ENCODE results near the gene PRCC.
A peak's percentile ranks its signal among the peaks of the same experiment; 100 is the strongest.

Gene PRCC, protein sequence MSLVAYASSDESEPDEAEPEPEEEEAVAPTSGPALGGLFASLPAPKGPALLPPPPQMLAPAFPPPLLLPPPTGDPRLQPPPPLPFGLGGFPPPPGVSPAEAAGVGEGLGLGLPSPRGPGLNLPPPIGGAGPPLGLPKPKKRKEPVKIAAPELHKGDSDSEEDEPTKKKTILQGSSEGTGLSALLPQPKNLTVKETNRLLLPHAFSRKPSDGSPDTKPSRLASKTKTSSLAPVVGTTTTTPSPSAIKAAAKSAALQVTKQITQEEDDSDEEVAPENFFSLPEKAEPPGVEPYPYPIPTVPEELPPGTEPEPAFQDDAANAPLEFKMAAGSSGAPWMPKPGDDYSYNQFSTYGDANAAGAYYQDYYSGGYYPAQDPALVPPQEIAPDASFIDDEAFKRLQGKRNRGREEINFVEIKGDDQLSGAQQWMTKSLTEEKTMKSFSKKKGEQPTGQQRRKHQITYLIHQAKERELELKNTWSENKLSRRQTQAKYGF

DNA sequence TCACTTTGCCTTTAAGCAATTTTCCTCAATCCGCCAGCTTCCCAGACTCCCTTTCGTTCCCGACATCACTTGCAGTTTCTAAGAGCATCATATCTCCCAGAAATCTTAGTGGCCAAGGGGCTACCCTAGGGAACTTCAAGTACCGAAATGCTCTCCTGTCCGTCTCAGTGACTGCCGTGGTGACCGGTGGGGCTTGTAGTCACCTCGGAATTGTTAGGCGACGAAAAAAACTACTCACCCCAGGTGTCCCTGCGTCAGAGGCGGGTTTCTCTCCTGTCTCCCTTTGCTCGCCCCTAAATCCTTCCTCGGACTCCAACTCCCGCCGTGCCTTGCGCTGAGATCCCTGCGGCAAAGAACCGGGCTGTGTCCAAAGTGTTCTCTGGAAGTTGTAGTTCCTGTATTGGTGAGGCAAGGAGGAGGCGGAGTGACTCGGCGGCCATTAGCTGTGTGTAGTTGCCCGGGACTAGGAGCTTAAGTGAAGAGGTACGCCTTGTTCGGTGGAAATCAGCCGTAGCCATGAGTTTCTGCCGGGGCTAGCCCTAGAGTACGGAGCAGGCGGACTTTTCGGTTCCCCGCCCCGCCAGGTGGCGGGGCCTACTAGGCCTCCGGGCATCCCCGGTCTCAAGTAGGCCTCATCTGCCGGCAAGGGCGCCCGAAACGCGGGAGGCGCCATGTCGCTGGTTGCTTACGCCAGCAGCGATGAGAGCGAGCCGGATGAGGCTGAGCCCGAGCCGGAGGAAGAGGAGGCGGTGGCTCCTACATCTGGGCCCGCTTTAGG lies at the start of gene PRCC:
Gene PRCC (plus strand): TSS at position 435 of the 778 bp plus-strand sequence. CDS start 237 bp downstream, at position 672.
- intact Hi-C loops (cut with DNase I), result loop anchor here (1.0 to 2.0 kb wide), 2 partner anchors 16 to 26 kb away; partner anchors contain the start of genes HDGF and MRPL24
- peak; percentile 97 to 100 (median 100) for DNase-seq

DNA sequence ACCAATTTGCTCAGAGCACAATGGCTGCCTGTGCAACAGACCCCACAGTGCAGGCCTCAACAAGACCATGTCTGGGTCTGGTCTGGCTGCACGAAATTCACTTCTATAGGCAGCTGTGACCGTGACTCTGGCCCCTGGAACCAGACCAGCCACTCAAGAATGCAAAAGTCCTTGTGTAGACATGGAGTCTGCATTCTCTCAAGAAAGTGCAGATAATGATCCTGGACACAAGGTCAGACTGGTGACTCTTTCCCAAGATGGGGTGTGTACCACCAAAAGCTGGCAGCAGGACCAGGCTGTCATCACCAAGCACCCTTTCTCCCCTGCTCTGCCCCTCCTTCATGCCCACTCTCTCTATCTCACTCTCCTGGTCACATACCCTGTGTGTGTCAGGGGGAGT lies 46.2 kb upstream of the PRCC start:
- DNase-seq, result no peak
- intact Hi-C loops (cut with DNase I), result no loop called here

DNA sequence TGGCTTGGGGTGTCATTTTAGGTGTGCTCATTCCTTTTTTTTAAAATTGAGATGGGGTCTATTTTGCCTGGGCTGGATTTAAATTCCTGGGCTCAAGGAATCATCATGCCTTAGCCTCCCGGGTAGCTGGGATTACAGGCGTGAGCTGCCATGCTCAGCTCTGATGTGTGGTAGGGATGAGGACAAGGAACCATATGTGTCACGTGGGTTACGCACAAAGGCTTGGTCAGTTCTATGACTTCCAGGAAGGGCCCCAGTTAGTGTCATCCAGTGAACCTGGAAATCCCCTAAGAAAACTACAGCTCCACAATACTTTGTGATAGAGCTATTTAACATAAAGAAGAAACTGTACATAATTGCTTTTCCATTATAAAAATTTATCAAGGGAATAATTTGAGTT lies 45.8 kb upstream of the PRCC start:
- no peak for DNase-seq
- intact Hi-C loops (cut with DNase I), result no loop called here

DNA sequence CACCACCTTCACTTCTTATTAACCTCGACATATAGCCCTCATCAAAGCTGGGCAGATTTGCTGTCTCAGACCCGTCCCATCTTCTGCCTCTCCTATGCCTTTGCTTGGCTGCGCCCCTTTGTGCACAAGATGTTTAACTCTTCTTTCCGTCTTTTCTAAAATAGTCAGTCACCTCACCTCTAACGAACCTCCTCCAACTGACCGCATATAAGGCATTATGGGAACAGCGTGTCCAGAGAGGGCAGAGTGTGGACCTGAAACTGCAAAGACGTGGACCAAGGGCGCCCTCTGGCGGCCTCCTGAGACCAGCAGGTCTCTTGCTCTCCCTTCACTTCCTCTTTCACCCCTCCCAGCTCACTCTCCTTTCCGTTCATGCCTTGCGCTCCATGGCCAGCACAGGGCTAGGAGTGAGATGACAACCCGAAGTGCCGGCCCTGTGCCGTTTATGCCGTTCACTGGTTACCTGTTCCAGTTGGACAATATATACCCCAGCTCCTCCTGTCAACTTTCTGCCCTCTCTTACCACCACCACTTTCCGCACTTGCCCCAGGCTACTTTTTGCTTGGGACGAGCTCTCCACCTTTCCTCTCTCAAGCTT lies 41.6 kb upstream of the PRCC start:
- peak; percentile 66 to 95 (median 88) for DNase-seq
- intact Hi-C loops (cut with DNase I), result loop anchor here (5.0 kb wide), 1 partner anchor 38 kb away; no protein-coding TSS in a partner anchor

DNA sequence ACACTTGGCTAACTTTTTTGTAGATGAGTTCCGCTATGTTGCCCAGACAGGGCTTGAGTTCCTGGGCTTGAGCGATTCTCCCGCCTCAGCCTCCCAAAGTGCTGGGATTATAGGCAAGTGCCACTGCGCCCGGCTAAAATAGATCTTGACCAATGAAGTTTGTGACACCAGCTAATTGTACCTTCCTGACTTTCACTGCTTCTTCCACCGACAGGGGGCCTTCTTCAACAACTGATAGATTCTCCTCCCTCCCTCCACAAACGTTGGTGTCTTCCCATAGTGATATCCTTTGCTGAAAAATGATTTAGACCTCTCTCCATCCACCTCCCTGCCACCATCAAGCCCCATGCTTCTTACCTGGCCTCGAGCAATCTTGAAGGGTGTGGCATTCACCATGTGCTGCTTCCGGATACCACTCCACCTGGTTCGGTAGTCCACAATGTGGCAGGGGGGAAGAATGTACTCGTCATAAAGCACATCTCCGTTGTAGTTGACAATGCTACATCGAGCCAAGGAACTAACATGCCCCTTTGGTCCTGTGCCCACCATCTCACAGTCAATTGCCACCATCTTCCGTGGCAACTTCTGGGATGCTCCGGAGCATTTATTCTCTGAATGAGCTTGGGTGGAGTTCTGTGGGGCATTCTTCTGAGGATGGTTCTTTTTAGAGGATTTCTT lies 40.6 kb upstream of the PRCC start:
- intact Hi-C loops (cut with DNase I), result loop anchor here (5.0 kb wide), 1 partner anchor 39 kb away; no protein-coding TSS in a partner anchor

DNA sequence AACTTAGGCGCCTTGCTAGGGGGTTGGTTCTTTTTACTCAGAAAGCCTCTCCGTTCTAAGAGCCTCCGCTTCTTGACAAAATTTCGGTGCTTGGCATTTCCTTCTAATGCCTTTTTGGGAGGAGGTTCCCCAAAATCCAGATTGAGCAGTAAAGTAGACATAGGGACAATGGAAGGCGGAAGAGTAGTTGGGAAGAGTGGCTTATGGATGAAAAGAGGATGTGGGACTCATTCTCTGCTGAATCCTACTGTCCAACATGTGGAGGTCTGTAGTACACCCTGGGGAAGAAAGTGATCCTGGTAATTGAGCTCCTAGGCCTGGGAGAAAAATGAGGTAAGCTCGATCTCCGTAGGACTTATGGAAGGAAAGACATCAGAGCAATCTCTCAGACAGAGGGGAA lies 39.8 kb upstream of the PRCC start:
- DNase-seq, result no peak

More for the DNA sequence above, 40.6 kb upstream of the PRCC start:
- DNase-seq, result peak in 24 of 42 donors; percentile 28 to 72 (median 49)

DNA sequence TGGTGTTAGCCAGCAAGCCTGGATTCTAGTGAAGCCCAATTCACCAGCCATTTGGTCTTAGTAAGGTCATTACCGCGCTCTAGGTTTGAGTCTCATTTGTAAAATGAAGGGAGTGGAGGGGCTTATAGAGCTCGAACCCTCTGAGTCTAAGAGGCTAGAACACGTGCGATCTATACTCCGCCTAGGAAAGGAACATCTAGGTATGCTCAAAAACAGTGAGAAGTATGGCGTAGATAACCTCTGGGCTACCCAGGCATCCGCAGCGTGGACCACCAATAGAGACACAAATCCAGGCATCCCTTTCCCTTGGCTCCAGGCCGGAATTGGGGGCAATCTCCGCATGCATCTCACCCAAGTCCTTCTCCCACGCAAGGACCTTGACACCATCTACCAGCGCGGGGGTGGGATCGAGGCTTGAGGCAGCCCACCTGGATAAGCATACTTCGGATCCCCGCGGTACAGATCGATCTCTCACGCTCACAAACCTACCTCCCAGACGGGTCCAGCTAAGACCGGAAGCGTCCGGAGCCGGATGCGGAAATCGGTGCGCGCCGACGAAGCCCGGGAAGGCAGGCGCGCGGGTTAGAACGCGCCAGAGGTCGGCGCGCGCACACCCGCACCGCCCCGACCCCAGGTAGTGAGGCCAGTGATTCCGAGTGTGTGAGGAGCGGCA lies 39.3 kb upstream of the PRCC start, which contains the start of gene METTL25B:
Gene METTL25B (plus strand): TSS at position 544 of the 673 bp plus-strand sequence. CDS start 636 bp downstream, outside the sequence.
- peak; percentile 44 to 91 (median 81) for DNase-seq
- intact Hi-C loops (cut with DNase I), result loop anchor here (5.0 kb wide), 1 partner anchor 41 kb away; no protein-coding TSS in a partner anchor

More for the DNA sequence above, 39.8 kb upstream of the PRCC start:
- intact Hi-C loops (cut with DNase I), result loop anchor here (5.0 kb wide), 1 partner anchor 40 kb away; no protein-coding TSS in a partner anchor

DNA sequence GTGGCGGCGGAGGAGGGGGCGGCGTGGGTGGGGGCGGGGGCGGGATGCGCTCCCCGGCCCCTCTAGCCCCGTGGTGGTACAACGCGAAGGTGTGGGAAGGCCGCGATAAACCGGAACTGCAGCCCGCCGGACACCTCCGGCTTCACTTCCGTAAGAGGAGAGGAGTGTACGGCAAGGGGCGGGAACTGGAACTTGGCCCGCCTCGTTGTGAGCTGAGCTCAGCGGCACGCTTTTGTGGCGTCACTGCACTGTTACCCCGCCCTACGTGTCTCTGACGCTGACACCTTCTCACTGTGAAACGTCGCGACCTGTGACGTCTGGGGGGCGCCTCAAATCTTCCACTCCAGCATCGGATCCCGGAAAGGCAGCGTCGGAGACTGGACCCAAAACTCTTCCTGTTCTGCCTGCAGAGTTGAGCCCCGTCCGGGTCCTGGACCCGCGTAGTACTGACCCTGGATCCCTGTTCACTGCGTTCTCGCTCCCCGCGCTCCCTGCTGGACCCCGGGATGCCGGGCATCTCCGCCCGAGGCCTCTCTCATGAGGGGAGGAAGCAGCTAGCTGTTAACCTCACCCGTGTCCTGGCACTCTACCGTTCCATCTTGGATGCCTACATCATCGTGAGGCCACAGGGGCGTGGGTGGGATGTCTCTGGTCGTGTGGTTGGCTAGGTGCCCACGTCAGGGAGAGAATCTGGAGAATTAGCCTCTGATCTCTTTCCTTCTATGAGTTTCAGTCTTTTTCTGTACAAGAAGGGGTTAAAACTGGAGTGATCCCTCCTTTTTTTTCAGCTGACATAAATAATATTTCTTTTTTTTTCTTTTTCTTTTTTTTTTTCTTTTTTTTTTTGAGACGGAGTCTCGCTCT lies 38.5 kb upstream of the PRCC start, which contains the start of gene ISG20L2:
Gene ISG20L2 (minus strand): TSS at position 168 of the 864 bp plus-strand sequence. CDS start 1,114 bp downstream, outside the sequence.
- intact Hi-C loops (cut with DNase I), result loop anchor here (5.0 kb wide), 1 partner anchor 42 kb away; no protein-coding TSS in a partner anchor
- DNase-seq, result peak; percentile 88 to 99 (median 95)

DNA sequence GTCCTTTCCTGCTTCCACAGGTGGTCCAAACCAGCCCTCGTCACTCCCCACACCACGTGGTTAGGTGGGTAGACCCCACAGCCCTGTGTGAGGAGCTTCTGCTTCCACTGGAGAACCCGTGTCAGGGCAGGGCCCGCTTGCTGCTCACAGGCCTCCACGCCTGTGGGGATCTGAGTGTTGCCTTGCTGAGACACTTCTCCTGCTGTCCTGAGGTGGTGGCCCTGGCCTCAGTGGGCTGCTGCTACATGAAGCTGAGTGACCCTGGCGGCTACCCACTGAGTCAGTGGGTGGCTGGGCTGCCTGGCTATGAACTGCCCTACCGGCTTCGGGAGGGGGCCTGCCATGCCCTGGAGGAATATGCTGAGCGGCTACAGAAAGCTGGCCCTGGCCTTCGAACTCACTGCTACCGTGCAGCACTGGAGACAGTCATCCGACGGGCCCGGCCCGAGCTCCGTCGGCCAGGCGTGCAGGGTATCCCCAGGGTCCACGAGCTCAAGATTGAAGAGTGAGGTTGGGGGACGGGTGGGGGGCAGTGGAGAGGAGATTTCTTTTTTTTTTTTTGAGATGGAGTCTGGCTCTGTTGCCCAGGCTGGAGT lies 33.2 kb upstream of the PRCC start:
- no peak for DNase-seq
- intact Hi-C loops (cut with DNase I), result no loop called here

DNA sequence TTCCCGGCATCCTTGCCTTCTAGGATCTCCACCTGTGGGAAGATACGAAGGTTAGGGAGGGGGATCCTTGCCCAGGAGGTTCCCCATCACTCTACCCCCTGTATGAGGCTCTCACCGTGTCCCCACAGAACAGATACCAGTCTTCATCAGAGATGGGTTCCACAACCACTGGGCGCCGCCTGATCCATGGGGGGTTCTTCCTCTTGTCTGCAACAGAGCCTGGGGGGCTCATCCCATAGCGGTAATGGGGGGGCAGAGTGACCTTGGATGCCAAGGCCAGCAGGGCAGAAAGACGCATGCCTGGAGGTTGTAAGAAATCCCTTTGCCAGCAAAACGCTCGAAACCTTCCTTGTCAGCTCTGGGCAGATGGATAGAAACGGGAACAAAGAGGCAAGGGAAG lies 28.9 kb upstream of the PRCC start:
- intact Hi-C loops (cut with DNase I), result no loop called here
- DNase-seq, result no peak

DNA sequence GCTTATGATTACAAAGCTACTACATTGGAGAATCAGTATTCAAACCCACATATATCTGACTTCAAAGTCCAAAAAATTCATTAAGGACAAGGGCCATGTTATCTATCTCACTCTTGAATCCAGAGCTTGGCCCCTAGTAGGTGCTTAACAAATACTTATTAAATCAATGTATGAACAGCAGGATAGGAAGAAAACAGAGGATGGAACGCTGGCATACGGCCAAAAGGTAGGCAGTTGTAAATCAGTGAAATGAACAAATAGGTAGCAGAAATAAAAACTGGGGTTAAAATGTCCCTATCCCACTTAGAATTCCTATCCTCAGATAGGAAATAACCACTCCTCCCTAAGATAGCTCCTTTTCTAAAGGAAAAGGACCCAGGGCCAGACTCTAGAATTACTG lies 28.4 kb upstream of the PRCC start:
- DNase-seq, result no peak
- intact Hi-C loops (cut with DNase I), result no loop called here

DNA sequence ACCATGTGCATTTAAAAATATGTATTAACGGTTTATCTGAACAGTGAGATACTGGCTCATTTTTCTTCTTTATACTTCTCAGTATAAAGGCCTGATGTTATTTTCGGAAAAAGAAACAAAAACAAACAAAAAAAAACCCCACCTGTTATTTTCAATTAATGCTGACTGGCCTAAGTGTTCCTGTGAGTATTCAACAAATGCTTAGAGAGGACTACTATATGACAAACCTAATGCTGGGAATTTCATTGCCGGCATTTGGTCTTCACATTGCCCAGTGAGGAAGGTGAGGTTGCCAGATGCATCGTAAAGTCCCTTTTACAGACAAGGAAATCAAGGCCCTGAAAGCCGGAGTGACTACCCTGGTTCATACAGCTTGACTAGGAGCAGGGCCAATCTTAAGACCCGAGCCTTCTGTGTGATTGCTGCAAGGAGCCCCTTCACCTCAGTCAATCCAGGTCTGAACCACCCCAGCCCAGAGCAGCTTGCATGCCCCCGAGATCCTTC lies 27.0 kb upstream of the PRCC start:
- intact Hi-C loops (cut with DNase I), result no loop called here

DNA sequence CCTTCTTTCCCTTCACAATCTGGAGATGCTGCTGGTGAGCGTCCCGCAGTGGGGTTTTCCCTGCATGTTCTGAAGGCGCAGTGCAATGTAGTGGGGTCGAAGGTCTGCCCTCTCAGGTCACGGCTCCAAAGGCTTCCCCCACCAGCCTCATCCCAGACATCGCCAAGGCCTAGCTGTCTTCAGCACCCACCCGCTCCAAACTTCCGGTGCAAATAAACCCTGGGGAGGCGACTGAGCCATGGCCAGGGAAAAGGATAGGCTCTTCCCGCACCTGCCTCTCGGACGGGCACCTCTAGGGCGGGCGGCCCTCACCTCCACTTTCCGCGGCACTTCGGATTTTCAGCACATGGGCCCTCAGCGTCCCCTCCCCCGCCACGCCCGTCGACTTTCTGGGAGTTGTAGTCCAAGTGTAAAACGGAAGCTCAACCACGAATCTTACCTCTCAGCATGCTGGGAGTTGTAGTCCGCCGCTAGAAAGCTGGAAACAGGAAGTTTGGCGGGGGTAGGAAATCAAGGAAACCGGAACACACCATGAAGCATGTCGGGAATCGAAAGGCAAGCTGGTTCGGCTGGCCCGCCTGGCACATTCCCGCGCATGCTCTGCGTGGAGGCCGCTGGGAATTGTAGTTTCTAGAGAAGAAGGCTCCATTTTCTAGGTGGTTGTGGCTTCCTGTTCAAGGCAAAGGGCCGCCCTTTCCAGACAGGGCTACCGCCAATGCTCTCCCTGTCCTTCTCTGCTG lies 26.4 kb upstream of the PRCC start, which contains the start of gene MRPL24:
Gene MRPL24 (minus strand): TSS at position 348 of the 740 bp plus-strand sequence. CDS start 2,384 bp downstream, outside the sequence.
- DNase-seq, result peak; percentile 95 to 100 (median 99)
- intact Hi-C loops (cut with DNase I), result loop anchor here (1.0 kb wide), 1 partner anchor 26 kb away; the partner anchor contains the start of gene PRCC

More for the DNA sequence above, 27.0 kb upstream of the PRCC start:
- no peak for DNase-seq

DNA sequence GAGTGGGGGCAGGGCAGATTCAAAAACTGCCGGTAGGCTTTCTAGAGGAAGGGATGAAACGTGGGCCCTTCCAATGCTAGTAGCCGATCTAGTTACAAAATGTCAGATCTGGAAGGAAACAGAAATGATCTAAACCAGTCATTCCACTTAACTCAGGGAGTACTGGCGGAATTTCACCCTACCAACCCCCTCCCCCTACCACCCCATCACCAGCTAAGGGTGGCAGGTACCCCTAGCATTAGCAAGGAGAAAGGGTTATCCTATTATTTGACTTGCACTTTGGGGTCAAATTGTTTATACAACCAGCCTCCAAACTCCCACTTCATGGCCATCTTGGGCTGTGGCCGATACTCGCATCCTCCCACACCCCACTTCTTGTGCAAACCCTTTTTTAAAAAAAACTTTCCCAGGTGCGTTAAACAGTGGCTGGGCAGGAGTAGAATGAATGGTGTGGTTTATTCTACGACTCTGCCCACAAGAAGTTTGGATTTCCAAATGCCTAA lies 25.8 kb upstream of the PRCC start:
- intact Hi-C loops (cut with DNase I), result loop anchor here (1.0 kb wide), 1 partner anchor 26 kb away; the partner anchor contains the start of gene PRCC
- peak in 1 of 42 donors; percentile 22 for DNase-seq

DNA sequence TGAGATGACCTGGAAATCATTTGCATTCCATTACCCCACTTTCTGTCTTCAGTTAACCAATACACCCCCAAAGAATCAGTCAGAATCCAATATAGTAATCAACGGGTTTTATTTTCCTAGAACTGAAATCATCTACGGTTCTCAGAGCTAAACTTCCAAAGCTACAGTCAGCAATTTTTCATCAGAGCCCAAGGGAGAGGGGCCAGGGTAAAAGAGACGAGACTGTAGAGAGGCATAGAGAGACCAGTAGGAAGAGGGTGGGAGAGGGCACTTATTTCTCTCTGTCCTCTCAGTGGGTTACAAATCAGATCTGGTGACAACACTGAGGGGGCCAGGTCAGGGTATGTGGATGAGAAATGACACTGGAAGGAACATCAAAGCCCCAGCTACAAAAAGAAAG lies 25.3 kb upstream of the PRCC start:
- DNase-seq, result no peak
- intact Hi-C loops (cut with DNase I), result no loop called here

Measured in head of caudate nucleus (tissue), 42 donors.